Measurements from ENCODE around the gene RHOT1.

DNA sequence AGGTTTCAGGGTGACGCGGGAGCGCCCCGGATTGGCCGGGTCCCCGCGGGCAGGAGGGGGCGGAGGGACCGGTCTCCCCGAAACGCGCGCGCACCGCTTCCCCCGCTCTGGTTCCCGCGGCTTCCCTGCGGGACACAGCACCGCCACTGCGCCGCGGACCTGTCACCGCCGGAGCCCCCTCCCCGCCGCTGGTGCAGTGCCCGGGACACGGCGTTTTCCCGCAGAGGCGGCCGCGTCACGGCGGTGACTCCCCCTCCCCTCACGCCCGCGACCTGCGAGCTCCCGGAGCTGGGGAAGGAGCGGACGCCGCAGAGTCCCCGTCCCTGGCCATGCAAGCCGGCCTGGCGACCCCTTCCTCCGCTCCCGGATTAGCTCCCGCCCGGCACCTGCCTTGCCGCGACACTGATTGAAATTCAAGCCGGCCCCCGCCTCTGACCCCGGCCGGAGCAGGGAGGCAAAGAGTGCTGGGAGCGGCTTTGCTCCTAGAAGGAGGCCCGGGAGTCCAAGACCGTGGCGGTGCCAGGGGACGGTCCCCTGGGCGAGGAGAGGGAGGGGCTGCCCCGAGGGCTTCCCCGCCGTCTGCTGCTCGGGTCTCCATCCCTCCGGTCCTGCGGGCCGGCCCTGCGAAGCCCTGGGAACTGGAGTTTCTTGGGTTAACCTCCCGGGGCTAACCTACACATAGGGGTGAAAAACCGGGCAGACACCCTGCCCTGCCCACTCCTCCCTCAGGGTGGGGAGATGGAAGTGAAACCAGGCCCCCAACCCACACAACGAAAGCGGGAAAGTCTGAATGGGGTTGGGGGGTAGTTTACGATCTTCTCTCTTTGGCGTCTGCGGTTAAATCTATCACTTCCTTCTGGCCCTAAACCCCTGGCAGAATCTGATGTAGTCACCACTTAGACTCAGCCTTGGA is 124.3 kb downstream of the RHOT1 start:
- no peak for TF ChIP-seq GATA2 (IDR thresholded peaks at IDR 0.05; ENCODE audit: low read depth, low read length)
- TF ChIP-seq GATA3 (IDR thresholded peaks at IDR 0.05; ENCODE audit: low read depth, low read length) = no peak
